D721Med (cell line): ENCODE results near the gene PAK4.

Source experiments
- DNase-seq: peaks from one replicate; pipeline ENCODE4 v3.0.0; 2011; ENCODE audit warnings: low spot score; ENCODE audit not compliant: insufficient read length
- FAIRE-seq: peaks from 2 replicates; lab custom pipeline; 2011; peaks lifted over from hg19 to GRCh38; lab: Jason Lieb, UNC
- CTCF ChIP-seq: IDR thresholded peaks from 2 replicates; pipeline ENCODE4 v1.5.1; 2012; ENCODE audit warnings: mild to moderate bottlenecking, control low read depth; ENCODE audit not compliant: insufficient read depth; ENCODE audit errors: missing control alignments

Gene PAK4

GRCh38 chr19:39103151-39103550 lies 22.4 kb upstream of the PAK4 start:
- no peak for TF ChIP-seq CTCF
- DNase-seq (no peak), FAIRE-seq (no peak)

GRCh38 chr19:39104186-39104596 lies 21.4 kb upstream of the PAK4 start:
- TF ChIP-seq CTCF, result no peak
- no peak for DNase-seq
- FAIRE-seq, result no peak

DNA sequence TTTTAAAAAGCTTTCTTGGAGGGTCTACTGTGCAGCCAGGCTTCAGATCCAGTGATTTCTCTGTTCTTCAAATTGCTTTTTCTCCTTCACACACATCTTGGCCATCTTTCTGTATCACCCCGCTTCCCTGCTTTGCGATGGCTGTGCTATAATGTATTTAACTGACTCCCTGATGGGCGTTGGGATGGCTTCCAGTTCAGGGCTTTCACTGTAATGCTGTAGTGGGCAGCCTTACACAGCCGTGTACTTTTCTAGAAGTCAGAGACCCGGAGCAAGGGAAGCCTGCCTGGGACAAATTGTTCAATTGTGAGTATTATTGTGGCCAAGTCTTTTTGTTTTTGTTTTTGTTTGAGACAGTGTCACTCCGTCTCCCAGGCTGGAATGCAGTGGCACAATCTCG lies 19.4 kb upstream of the PAK4 start:
- no peak for TF ChIP-seq CTCF
- FAIRE-seq (no peak), DNase-seq (no peak)

- no peak for TF ChIP-seq CTCF
- no peak for DNase-seq
- no peak for FAIRE-seq
These were observed 15.9 kb upstream of the PAK4 start for GRCh38 chr19:39109641-39110040.

DNA sequence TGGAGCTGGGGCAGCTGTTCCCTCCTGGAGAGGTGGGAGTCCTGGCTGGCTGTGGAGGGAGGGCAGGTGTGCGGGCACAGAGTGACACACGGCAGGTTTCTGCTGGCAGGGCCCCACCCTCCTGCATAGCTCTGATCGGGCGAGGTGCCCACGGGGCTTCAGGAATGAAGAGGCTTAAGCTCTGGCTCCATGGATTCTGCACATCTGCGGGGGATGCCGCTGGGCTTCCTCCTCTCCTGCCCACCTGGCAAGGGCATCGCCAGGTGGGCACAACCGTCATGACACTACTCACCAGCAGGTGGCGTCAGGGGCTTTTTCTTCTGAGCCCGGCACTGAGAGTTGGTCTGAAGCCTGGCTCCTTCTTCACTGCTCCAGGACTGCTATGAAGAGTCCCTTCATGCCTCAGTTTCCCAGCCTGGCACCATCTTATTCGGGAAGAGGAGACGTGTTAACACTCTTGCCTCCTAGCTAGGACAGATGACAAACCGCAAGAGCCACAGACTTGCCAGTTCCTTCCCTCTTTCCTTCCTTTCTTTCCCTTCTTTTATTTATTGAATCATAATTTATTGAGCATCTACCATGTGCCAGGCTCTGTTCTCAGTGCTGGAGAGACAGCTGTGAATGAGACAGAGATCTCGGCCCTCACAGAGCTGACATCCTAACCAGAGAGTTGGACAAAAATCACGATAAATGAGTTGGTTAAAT lies 15.2 kb upstream of the PAK4 start:
- FAIRE-seq (no peak), DNase-seq (peak; percentile 79)
- peak; percentile 69 for TF ChIP-seq CTCF

DNA sequence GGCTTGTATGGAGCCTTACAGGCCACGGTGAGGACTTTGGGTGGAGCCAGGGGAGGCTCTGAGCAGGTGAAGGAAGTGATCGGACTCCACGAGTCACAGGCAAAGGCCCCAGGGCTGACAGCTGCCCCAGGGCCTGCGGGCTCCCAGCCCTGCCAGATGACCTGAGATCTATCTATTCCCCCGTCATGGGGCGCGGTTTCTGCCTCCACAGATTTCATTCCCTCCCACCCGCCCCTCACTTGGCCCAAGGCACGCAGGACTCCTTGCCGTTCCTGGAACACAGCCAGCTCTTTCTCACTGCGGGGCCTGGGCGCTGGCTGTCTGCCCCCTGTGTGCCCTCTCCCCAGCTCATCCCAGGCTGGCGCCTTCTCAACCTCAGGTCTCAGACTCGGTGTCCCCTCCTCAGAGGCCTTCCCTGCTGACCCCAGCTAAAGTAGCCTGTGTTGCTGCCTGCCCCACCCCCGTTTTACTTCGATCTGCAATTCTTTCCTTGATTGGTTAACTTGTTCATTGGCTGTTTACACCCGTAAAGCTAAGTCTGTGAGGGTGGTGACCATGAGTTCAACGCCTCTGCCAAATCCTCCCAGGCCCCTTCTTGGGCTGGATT lies 13.9 kb upstream of the PAK4 start:
- no peak for TF ChIP-seq CTCF
- DNase-seq, result no peak
- no peak for FAIRE-seq

GRCh38 chr19:39112338-39112890 lies 13.2 kb upstream of the PAK4 start:
- DNase-seq (no peak), FAIRE-seq (no peak)
- no peak for TF ChIP-seq CTCF
